DND-41 (cell line): ENCODE measurements around the gene ZNF428.

Source experiments
- EZH2 ChIP-seq: IDR thresholded peaks from 3 replicates; pipeline ENCODE4 v1.6.1; 2012; ENCODE audit warnings: borderline replicate concordance, low read depth, mild to moderate bottlenecking, moderate library complexity, low read length, inconsistent platforms; ENCODE audit not compliant: severe bottlenecking
- TF ChIP-seq, protein P1 (sequence below): IDR thresholded peaks from 2 replicates; pipeline ENCODE4 v1.5.1; 2012; ENCODE audit warnings: borderline replicate concordance, low read length, moderate library complexity, mild to moderate bottlenecking; ENCODE audit not compliant: poor library complexity, severe bottlenecking; ENCODE audit errors: extremely low read depth

DNA sequence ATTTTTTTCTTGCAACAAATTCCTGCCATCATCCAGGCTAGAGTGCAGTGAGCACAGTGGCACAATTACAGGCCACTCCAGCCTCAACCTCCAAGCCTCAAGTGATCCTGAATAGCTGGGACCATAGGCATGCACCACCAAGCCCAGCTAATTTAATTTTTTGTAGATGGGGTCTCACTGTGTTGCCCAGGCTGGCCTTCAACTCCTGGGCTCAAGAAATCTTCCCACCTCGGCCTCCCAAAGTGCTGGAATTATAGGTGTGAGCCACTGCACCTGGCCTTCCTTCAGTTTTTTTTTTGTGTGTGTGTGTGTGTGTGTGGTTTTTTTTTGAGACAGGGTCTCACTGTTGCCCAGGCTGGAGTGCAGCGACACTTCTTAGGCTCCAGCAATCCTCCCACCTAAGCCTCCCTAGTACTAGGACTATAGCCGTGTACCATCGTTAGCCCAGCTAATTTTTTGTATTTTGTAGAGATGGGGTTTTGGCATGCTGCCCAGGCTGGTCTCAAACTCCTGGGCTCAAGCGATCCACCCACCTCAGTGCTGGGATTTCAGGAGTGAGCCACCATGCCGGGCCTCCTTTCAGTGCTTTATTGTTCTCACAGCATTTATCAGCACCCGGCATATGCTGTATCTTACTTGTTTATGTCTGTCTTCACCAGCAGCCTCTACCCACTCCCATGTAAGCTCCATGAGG is 13.4 kb downstream of the ZNF428 start:
- TF ChIP-seq, protein P1, sequence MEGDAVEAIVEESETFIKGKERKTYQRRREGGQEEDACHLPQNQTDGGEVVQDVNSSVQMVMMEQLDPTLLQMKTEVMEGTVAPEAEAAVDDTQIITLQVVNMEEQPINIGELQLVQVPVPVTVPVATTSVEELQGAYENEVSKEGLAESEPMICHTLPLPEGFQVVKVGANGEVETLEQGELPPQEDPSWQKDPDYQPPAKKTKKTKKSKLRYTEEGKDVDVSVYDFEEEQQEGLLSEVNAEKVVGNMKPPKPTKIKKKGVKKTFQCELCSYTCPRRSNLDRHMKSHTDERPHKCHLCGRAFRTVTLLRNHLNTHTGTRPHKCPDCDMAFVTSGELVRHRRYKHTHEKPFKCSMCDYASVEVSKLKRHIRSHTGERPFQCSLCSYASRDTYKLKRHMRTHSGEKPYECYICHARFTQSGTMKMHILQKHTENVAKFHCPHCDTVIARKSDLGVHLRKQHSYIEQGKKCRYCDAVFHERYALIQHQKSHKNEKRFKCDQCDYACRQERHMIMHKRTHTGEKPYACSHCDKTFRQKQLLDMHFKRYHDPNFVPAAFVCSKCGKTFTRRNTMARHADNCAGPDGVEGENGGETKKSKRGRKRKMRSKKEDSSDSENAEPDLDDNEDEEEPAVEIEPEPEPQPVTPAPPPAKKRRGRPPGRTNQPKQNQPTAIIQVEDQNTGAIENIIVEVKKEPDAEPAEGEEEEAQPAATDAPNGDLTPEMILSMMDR = no peak
- no peak for TF ChIP-seq EZH2
